ENCODE data around the gene CDK5R2.

- no peak for TF ChIP-seq YY1 (IDR thresholded peaks at IDR 0.05; ENCODE audit: insufficient read depth, insufficient read length)
- TF ChIP-seq ZNF274 (IDR thresholded peaks at IDR 0.05; ENCODE audit: low read depth, low read length), result no peak
These were observed 3.5 kb downstream of the CDK5R2 start for GRCh38 chr2:218962859-218963492.
